Neutrophil (primary cell): ENCODE data around the gene NOS3.

Source experiments
- H3K27ac ChIP-seq: fragments of 200-600 bp; sonication (generic); 2 replicates; pipeline ENCODE4 v1.5.1; 2016; ENCODE audit warnings: mild to moderate bottlenecking, moderate library complexity
- H3K27me3 ChIP-seq: fragments of 200-600 bp; sonication (generic); 2 replicates; pipeline ENCODE4 v1.6.0; 2016; ENCODE audit warnings: mild to moderate bottlenecking
- H3K36me3 ChIP-seq: fragments of 200-600 bp; sonication (generic); 2 replicates; pipeline ENCODE4 v1.5.1; 2017
- H3K4me1 ChIP-seq, 2 experiments: fragments of 200-600 bp in 1 of 2; sonication (generic) in 1 of 2; 1 replicate in 1 of 2; 2 replicates in 1 of 2; pipeline versions ENCODE4 v1.5.1 to v1.6.1; 2013 to 2016; ENCODE audit warnings: low read depth in 1 of 2, low read length in 1 of 2, mild to moderate bottlenecking in 1 of 2, moderate library complexity in 1 of 2; ENCODE audit not compliant: control insufficient read depth in 1 of 2, insufficient read depth in 1 of 2
- H3K4me3 ChIP-seq, 2 experiments: fragments of 200-600 bp in 1 of 2; sonication (generic) in 1 of 2; 1 replicate in 1 of 2; 2 replicates in 1 of 2; pipeline ENCODE4 v1.5.1; 2013 to 2016; ENCODE audit warnings: low read depth in 1 of 2, low read length in 1 of 2, mild to moderate bottlenecking in 1 of 2, moderate library complexity in 1 of 2
- H3K9me3 ChIP-seq: fragments of 200-600 bp; sonication (generic); 2 replicates; pipeline ENCODE4 v1.5.1; 2016
- TF ChIP-seq, protein P1 (sequence below): fragments of 200-600 bp; sonication (generic); IDR thresholded peaks from 2 replicates; pipeline ENCODE4 v1.5.1; 2016; ENCODE audit warnings: antibody characterized with exemption

NOS3 gene

DNA sequence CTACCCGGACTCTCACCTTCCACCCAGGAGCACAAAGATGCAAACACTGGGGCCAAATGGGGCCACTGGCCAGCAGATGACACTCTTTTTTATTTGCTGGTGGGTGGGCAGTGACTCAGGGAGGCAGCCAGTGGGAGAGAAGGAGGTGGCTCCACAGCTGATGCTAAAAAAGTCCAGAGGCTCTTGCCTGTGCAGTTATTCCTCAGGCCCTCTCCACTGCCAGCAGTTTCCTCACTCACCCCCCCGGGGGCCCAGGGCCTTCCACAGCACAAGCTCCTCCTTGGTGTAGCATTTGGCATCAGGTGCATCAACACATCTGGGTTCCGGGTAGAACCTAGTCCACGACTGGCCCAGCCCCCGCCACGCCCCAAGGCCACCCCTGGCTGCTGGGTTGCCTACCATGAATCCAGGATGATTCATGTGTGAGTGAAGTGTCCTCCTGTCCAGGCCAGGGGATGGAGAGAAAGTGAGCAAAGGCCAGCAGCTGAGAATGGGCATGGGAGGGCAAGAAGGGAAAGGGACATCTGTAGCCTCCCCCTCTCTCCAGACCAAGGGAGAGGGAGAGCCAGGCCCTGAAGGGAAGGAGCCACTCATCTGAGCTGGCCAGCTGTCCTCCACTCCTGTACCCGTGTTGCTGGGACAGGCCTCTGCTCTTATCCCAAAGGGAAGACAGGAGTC, 11.0 kb upstream of the NOS3 start:
- Histone ChIP-seq H3K4me1 (peaks cover 0 to 2% of the 10 kb centered on the region in 2 experiments), H3K27ac (no peak overlapping the region), H3K4me3 (no peak overlapping the region), H3K9me3 (no peaks in the 10 kb centered on the region), H3K36me3 (no peaks in the 10 kb centered on the region), H3K27me3 (peaks cover 98% of the 10 kb centered on the region)
- TF ChIP-seq, protein P1, sequence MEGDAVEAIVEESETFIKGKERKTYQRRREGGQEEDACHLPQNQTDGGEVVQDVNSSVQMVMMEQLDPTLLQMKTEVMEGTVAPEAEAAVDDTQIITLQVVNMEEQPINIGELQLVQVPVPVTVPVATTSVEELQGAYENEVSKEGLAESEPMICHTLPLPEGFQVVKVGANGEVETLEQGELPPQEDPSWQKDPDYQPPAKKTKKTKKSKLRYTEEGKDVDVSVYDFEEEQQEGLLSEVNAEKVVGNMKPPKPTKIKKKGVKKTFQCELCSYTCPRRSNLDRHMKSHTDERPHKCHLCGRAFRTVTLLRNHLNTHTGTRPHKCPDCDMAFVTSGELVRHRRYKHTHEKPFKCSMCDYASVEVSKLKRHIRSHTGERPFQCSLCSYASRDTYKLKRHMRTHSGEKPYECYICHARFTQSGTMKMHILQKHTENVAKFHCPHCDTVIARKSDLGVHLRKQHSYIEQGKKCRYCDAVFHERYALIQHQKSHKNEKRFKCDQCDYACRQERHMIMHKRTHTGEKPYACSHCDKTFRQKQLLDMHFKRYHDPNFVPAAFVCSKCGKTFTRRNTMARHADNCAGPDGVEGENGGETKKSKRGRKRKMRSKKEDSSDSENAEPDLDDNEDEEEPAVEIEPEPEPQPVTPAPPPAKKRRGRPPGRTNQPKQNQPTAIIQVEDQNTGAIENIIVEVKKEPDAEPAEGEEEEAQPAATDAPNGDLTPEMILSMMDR = no peak

DNA sequence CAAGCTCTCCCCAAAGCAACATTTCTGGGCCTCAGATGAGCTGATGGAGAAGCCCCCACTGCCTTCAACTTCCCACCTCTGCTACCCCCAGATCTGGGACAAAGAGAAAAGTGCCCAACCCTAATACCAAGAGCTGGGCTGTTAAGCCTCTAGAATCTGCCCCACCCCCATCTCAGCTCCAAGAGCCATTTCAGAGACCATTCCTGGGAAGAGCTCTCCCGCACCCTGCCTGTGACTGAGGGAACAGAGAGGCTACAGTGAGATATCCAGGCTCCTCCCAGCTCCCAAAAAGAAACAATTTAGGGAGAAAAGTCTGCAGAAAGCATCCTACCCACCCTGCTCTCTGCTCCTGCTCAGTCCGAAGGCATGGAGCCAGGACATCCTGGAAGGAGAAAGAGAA, 10.2 kb upstream of the NOS3 start:
- TF ChIP-seq, protein P1 = no peak
- no peaks in the 10 kb centered on the region for H3K4me1 ChIP-seq
- H3K27ac ChIP-seq = no peak overlapping the region
- H3K9me3 ChIP-seq = no peaks in the 10 kb centered on the region
- peaks cover 98% of the 10 kb centered on the region for H3K27me3 ChIP-seq
- H3K36me3 ChIP-seq = no peaks in the 10 kb centered on the region
- H3K4me3 ChIP-seq = no peak overlapping the region

DNA sequence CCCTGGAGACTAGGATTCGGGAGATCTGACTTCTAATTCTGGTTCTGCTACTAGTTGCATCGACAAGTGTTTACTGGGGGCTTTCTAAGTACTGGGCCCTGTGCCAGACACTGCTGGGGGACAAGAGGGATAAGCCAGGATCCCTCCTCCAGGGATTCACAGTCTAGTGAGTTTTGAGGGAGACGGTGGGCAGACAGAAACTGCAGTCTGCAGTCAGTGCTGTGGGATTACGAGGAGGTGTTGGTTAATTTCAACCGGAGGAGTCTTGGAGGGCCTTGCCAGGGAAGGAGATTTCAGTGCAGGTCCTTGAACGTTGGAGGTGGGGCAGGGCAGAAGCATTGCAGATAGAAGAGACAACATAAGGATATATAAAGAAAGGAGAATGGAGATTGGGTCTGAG, 9.2 kb upstream of the NOS3 start:
- Histone ChIP-seq H3K4me1 (no peaks in the 10 kb centered on the region), H3K27ac (no peak overlapping the region), H3K4me3 (no peak overlapping the region), H3K27me3 (peaks cover 98% of the 10 kb centered on the region), H3K9me3 (no peaks in the 10 kb centered on the region), H3K36me3 (no peaks in the 10 kb centered on the region)
- TF ChIP-seq, protein P1 = no peak

DNA sequence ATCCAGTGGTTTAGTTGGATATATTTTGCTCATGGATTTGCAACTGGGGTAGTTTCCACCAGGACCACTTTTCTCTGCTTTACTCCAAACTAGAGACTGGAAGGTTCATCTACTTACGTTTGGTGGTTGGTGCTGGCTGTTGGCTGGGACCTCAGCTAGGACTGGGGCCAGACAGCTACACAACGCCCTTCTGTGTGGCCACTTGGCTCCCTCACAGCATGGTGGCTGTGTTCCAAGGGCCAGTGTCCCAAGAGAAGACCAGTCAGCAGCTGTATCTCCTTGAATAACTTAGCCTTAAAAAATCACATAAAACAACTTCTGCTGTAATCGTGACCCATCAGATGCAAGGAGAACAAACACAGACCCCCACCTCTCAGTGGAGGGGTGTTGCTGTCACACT, 8.5 kb upstream of the NOS3 start:
- peaks cover 98% of the 10 kb centered on the region for H3K27me3 ChIP-seq
- TF ChIP-seq, protein P1 = no peak
- no peaks in the 10 kb centered on the region for H3K4me1 ChIP-seq

DNA sequence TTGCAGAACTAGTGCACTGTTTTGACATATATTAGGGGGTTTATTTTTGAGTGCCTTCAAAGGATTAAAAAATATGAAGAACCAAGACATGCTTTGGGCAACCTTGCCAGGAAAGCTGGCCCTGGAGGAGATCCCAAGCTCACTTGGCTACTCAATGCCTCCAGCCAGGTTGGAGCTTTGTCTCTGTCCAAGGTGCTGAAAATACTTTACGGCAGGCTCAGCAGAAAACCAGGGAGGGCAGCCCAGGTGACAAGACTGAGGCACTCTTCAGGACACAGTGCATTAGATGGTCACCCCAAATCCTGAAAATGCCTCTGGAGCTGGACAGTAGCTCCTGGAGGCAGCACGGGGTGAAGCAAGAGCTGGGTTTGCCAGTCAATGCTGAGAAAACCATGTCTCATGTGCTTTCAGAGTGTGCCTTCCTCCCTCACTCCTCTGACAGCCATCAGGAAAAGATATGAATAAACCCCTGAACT, 6.9 kb upstream of the NOS3 start:
- no peaks in the 10 kb centered on the region for H3K36me3 ChIP-seq
- H3K4me1 ChIP-seq = no peaks in the 10 kb centered on the region
- H3K27ac ChIP-seq = no peak overlapping the region
- no peak overlapping the region for H3K4me3 ChIP-seq
- peaks cover 100% of the 10 kb centered on the region for H3K27me3 ChIP-seq
- TF ChIP-seq, protein P1 = no peak
- H3K9me3 ChIP-seq = no peaks in the 10 kb centered on the region

More for the DNA sequence above, 8.5 kb upstream of the NOS3 start:
- no peaks in the 10 kb centered on the region for H3K9me3 ChIP-seq
- no peak overlapping the region for H3K4me3 ChIP-seq
- H3K36me3 ChIP-seq = no peaks in the 10 kb centered on the region
- H3K27ac ChIP-seq = no peak overlapping the region
